GM19351 (cell line): Measurements from ENCODE around the gene UVRAG.
"Not testable (repeated sequence)": the region's sequence is repeated elsewhere in the genome, so short reads cannot be mapped to it uniquely, and the experiment has no call there.

ENCODE experiments used
- ATAC-seq: cut with Tn5 transposase; IDR thresholded peaks from one replicate; pipeline ENCODE4 v1.9.1; 2021; ENCODE audit warnings: mild to moderate bottlenecking, moderate library complexity; ENCODE audit not compliant: unreplicated experiment

The UVRAG gene

DNA sequence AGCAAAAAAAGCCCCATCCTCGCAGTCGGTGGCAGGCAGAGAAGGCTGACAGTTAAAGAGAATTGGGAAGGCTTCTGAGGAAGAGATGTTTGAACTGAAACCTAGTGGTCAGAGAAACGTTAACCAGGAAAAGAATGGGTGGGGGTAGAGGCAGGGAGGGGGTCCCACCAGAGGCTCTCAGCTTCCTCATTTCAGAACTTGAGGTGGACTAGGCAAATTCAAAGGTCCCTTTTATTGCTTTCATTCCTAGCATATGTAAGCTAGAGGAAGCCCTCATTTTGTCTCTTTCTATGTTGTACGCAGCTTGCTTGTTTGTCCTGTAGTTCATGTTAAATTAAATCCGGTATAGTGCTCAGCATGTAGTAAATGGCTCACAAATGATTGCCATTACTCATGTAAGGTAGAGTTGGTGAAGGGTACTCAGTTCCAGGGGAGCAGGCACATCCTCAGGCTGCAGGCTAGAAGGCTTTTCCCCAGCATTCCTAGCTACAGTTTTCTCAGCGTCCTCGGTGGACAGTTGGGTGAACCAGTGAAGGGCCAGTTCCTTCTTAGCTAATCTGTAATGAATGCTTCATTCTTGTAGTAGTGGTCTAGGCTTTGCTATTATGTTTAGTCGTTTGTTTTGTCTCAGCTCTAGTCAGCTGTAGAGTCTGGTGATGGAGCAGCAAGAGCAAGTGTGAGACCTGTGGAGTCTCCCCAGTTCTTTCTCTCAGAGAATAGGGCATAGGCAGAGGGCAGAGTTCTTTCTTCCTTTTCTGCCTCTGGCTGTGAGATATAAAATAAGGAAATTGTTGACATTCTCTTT is 58.6 kb downstream of the UVRAG start:
- ATAC-seq = peak; percentile 72

DNA sequence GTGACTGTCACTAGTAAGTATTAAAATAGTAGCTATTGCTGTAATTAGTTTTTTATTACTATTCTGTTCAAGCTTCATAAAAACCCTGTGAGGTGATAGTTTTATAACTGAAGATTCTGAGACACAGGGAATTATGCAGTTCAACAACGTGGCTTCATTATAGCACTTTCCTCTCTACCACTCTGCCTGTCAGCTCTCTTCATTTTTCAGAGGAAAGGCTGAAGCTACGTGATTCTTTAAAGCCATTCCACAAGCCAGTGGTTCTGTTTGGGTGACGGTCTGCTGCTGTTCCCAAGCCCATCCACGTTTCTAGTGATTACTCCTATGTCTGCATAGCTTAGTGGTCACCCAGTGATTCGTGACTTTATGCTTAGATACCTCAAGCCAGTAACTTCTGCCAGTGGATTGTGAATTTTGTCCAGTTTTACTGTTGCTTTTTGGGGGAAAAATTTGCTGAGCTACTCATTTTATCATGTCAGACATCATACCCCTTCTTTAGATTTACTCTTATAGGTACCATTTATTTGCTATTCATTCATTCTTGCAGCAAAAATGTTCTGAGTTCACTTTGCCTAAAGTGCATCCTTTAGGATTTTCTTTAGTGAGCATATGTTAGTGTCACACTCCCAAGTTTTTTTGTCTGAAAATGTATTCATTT is 59.8 kb downstream of the UVRAG start:
- ATAC-seq = no peak

DNA sequence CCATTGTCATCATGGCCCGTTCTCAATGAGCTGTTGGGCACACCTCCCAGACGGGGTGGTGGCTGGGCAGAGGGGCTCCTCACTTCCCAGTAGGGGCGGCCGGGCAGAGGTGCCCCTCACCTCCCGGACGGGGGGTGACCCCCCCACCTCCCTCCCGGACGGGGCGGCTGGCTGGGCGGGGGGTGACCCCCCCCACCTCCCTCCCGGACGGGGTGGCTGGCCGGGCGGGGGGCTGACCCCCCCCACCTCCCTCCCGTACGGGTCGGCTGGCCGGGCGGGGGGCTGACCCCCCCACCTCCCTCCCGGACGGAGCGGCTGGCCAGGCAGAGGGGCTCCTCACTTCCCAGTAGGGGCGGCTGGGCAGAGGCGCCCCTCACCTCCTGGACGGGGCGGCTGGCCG is 62.3 kb downstream of the UVRAG start:
- not testable (repeated sequence) for ATAC-seq

DNA sequence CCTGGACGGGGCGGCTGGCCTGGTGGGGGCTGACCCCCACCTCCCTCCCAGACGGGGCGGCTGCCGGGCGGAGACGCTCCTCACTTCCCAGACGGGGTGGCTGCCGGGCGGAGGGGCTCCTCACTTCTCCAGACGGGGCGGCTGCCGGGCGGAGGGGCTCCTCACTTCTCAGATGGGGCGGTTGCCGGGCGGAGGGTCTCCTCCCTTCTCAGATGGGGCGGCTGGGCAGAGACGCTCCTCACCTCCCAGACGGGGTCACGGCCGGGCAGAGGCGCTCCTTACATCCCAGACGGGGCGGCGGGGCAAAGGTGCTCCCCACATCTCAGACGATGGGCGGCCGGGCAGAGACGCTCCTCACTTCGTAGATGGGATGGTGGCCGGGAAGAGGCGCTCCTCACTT is 62.9 kb downstream of the UVRAG start:
- not testable (repeated sequence) for ATAC-seq

DNA sequence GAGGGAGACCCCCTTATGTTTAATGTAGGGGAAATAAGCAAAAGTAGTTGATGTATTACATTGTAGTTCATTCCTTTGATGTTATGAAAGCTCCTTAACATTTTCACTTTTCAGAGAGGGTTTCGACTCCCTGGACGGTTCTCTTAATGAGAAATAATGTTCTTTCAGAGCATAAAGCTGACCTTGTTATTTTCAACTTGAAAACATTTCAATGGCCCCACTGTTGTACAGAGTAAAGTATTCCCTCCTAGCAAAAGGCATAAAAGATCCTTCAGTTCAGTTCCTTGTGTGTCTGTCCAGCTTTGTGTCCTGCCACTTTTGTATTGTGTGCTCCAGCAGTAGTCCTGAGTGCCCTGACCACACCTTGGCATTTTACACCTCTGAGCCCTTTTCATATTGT is 63.9 kb downstream of the UVRAG start:
- ATAC-seq = no peak

DNA sequence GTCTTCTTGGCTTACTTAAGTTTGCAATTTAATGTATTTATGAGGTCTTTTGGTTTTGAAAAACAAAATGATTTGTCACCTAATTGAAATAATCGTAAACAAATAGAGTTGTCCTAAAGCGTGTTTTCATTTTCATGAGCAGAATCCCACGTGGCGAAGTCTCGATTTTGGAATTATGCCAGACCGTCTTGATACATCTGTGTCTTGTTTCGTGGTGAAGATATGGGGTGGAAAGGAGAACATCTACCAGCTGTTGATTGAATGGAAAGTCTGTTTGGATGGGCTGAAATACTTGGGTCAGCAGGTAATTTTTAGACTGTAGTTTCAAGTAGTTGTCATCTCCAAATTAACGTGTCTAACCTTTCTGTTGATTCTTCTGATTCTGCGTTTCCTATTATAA is 64.7 kb downstream of the UVRAG start:
- ATAC-seq = no peak

DNA sequence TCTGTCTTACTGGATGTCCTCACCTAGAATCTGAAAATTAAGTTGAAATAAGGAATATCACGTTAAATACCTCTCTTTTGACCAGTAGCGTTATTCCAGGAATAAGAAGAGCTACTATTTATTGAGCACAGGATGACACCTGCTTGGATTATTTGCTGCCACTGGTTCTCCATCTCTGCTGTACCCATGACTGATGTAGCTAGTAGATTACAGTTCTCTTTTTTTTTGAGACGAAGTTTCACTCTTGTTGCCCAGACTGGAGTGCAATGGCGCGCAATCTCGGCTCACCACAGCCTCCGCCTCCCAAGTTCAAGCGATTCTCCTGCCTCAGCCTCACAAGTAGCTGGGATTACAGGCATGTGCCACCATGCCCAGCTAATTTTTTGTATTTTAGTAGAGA is 65.3 kb downstream of the UVRAG start:
- not testable (repeated sequence) for ATAC-seq

DNA sequence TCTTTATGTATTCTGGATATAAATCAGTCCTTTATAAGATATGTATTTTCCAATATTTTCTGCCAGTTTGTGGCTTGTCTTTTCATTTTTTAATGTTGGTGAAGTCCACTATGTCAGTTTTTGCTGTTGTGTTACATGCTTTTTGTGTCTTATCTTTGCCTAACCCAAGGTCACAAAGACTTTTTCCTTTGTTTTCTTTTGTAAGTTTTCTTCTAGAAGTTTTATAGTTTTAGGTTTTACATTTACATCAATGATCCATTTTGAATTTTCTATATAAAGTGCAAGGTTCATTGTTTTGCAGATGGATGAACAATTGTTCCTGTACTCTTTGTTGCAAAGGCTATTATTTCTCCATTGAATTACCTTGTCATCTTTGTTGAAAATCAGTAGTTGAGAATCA is 69.3 kb downstream of the UVRAG start:
- no peak for ATAC-seq

DNA sequence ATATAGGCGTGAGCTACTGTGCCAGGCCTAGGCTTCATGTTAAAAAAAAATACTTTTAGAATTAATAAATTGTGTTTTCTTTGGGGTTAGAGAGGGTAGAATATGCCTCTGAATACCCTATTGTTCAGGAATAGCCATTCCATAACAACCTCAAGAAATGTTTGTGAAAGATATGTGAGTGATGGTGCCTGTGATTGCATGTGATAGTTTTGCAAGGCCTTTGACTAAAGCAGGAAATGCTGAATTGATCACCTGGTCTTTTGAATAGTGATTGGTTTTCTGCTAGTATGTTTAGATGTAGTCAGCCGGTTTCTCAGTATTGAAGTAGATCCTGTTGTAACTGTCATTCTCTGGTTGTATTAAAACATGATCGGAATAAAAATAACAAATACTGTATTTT is 73.4 kb downstream of the UVRAG start:
- ATAC-seq = no peak

DNA sequence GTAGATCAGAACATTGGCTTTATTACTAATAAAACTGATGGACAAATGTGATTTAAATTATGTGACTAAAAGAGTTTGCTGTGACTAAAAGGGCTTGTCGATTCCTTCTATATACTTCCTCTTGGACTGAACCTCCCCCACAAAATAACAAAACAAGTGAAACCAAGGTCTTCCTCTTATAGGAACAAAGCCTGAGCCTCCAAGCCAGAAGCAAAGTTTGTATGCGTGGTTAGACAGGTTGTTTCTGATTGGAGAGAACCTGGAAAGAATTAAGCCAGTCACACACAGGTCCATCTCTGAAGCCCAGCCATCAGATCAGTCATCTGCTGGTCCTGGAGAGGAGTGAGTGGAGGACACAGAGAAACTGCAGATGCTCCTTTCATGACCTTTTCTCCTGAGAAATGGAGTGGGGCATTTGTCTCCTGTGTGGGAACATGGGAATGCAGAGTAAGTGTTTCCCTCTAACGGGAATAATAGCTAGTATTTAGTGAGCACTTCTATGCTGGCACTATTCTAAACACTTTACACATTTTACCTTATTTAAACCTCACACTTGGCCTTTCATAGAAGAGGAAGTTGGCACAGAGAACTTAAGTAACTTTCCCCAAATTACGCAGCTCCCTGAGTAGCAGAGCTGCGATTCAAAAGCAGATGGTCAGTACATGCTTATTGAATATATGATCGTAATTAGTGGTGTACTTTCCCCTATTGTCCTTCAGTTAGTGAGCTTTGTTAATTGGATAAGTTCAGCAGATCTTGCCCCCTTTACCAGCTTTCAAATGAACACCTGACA is 77.1 kb downstream of the UVRAG start:
- ATAC-seq = peak; percentile 67

DNA sequence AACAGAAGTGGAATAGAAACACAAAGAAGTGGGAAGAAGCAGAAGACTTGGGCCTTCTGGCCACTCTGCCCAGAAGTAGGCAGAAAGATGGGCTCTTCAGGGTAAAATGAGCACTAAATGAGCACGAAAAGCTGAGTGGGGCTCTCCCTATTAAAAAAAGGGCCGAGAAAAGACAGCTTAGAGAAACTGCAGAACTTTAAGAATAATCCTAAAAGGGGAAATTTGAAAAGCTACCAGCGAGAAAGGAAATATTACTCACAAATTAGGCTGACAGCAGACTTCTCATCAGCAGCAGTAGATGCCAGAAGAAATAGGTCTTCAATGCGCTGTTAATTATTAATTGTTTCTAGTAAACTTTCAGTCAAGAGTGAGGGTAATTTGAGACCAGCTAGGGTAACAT is 78.2 kb downstream of the UVRAG start:
- no peak for ATAC-seq

DNA sequence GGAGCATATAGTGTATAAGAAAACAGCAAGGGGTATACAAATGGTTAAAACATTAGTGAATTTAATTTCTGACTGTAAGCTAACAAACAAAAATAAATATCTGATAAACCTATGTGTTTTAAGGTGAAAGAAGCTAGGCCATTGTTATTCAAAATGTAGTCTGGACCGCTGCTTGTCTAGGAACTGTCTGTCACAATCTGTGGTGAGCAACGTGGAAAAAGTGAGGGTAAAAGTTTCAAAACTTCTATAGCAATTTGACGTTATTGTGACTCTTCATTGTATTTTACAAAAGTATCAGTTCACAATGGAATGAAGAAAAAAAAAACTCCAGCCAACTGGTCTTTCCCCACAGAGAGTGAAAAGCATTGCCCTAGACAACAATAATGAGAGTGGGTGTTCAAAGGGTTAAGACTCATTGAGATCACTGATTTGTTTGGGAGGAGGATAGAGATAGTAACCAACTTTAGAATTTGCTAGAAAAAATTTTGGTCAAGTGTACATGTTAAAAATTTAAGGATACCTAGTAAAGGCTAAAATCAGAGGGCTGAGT is 79.1 kb downstream of the UVRAG start:
- ATAC-seq = no peak

DNA sequence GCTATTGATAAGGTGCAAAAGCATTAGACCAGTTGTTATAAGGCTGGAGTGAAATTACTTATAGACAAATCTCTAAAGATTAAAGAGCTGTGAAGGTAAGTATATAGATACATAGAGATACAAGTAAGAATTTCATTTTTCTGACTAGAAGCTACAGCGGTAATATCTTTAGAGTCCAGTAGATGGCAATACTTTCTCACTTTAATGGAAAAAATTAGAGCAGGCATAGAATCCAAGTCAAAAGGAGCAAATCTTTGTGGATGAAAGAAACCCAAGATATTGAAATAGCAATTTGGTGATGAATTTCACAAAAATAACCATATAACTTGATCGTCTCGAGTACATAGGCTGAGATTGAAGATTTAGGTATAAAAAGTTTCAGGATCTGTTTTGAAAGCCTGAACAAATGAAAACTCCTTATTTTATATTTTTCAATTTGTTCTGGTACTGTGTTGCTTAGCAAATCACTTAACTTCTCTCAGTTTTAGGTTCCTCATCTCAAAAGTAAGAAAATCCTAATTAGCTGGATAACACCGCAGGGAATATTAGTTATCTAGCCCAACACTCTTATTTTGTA is 81.9 kb downstream of the UVRAG start:
- ATAC-seq = no peak

DNA sequence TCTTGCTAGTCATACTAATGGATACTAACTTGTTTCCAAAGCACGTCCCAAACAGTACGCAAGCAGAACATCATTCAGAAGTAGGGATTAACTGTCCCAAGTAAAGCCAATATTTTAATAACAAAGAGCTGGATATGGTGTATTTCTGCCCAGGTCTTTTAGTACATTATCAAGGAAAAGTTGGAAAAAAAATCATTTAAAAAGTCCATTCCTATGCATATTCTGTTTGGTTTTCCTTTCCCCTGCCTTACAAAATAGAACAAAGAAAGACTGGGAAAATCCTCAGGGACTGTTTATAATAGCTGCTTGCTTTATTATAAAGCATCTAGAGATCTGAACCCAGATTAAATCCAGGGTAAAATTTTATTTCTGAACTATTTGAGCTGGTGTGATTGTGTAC is 83.9 kb downstream of the UVRAG start:
- ATAC-seq = no peak

DNA sequence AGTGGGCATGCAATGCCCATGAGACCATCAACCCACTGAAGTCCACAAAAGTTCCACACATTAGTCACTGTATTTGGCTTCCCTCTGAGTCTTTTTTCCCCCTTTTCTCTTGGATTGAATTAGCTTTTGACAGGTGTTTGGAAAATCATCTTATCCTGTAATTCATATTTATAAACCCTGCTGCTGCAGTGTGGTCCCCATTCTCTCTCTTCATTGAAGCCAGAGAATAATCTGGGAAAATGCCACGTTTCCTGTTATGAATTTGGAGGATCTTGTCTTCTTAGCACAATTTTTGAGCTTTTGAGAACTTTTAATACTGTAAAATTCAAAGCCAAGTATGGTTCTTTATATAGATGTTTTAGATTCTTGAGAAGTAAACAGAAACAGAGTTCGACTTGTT is 84.8 kb downstream of the UVRAG start:
- no peak for ATAC-seq

DNA sequence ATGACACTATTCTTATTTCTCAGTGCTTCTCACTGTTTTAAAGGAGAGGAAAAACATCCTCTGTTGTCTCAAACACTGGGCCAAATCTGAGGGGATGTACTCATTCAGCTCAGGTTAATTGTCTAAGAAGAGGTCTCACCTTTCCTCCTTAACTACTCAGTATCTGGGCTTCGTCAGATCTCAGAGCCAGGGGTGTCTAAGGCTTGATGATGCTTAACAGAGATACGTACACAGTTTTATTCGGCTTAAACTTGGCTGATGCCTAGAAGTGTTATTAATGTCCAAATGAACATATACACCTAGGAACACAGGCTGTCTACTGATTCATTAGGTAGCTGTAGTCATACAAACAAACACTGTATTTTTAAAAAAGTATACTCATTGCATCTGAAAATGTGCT is 85.8 kb downstream of the UVRAG start:
- ATAC-seq = no peak

DNA sequence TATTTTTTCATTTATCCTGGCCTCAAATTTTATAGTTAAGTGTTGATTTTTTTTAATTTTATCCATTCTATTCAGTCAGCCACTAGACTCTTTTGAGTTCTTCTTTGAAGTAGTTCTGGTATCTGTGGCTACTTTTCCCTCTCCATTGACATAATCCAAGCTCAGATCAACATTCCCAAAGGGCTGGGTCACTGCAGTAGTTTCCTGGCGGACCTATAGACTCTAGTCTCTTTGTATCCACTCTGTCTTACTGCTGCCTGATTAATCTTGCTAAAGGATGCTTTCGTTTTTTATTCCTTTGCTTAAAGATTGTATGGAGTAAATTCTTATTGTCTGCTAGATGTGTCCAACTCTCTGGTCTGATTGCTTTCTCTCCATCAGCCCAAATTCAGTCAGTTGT is 87.6 kb downstream of the UVRAG start:
- ATAC-seq = no peak

DNA sequence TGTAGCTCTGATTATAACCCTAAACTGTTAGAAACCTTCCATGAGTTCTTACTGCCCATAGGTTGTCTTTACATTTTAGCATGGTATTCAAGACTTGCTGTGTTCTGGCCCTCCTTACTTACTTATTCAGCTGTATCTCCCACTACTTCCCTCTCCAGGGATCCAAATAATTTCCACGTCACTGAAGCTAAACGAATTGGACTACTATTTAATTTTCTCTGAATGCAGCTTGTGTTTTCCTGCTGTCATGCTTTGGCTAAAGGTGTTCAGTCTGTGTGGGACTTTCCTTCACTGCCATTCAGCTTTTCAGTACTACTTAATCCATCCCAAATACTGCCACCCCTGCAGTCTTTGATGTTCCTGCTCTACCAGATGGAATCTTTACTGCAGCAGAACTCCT is 88.3 kb downstream of the UVRAG start:
- ATAC-seq = no peak

DNA sequence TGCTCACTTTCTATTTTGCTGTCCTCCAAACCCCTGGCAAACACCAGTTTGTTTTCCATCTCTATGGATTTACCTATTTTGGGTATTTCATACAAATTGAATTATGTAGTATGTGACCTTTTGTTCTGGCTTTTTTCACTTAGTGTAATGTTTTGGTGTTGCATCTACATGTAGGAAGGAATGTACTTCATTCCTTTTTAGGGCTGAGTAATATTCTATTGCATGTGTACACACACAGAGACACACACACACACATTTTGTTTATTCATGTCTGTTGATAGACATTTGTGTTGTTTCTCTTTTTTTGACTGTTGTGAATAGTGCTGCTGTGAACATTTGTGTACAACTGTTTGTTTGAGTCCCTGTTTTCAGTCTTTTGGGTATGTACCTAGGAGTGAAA is 90.4 kb downstream of the UVRAG start:
- no peak for ATAC-seq

DNA sequence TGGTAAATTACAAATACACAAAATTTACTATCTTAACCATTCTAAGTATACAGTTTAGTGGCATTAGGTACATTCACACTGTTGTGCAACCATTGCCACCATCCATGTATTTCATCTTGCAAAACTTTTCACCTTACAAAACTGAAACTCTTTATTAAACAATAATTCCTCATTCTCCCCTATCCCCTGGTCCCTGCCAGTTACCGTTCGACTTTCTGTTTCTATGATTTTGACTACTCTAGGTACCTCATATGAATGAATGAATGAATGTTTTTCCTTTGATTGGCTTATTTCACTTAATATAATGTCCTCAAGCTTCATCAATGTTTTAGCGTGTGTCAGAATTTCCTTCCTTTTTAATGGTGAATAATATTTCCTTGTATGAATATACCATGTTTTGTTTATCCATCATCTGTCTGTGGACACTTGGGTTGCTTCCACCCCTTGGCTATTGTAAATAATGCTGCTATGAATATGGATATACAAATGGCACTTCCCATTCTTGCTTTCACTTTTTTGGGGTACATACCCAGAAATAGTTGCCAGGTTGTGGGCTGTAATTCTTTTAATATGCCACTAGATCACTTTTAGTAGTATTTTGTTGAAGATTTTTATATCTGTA is 93.0 kb downstream of the UVRAG start:
- ATAC-seq = no peak
